IMR-90 (cell line): ENCODE data around the gene ANTXR1. TPM values are rescaled to one million over a fixed set of nuclear protein-coding genes. Genes with fewer than 3 reads are reported as not detected.

ENCODE experiments used
- ATAC-seq: fragments of 200-7000 bp; cut with Tn5 transposase; 2 replicates; pipeline ENCODE4 v1.9.1; 2020; ENCODE audit warnings: low read depth, mild to moderate bottlenecking, moderate library complexity
- BruUV-seq: library from RNA; stranded (reverse); fragments of 400-500 nt; replicated peaks from 2 replicates; lab custom pipeline; 2021; lab: Mats Ljungman, UMichigan
- CTCF ChIA-PET: fragments of 300-600 bp; formaldehyde crosslinking; extraction: SDS; loops from one replicate; lab custom pipeline; 2021; ENCODE audit warnings: antibody characterized with exemption; lab: Yijun Ruan, JAX
- POLR2A ChIA-PET: fragments of 300-600 bp; sonication (Branson Sonifier 250); formaldehyde crosslinking; loops from one replicate; lab custom pipeline; 2022; ENCODE audit warnings: antibody characterized with exemption; ENCODE audit not compliant: unreplicated experiment; lab: Charles Lee
- DNase-seq: peaks from one replicate; pipeline ENCODE4 v3.0.0; 2013
- H2AFZ ChIP-seq: replicated peaks from 2 replicates; pipeline ENCODE3; 2013; ENCODE audit warnings: low read length, mild to moderate bottlenecking; ENCODE audit not compliant: poor library complexity
- H2AK5ac ChIP-seq: 2 replicates; pipeline ENCODE4 v1.6.1; 2013; ENCODE audit warnings: low read depth, low read length, inconsistent platforms
- H2AK9ac ChIP-seq: replicated peaks from 2 replicates; pipeline ENCODE3; 2013; ENCODE audit warnings: mild to moderate bottlenecking, low read depth, low read length, moderate library complexity; ENCODE audit not compliant: poor library complexity
- H2BK120ac ChIP-seq: 2 replicates; pipeline ENCODE4 v1.6.1; 2013; ENCODE audit warnings: low read depth, low read length, inconsistent platforms
- H2BK15ac ChIP-seq: 3 replicates; pipeline ENCODE4 v1.6.1; 2013; ENCODE audit warnings: low read depth, low read length, inconsistent platforms
- H2BK20ac ChIP-seq: 2 replicates; pipeline ENCODE4 v1.6.1; 2013; ENCODE audit warnings: low read depth, mild to moderate bottlenecking, inconsistent platforms, low read length, moderate library complexity
- H2BK5ac ChIP-seq: 2 replicates; pipeline ENCODE4 v1.6.1; 2013; ENCODE audit warnings: mild to moderate bottlenecking, low read depth, low read length, inconsistent platforms; ENCODE audit not compliant: poor library complexity, severe bottlenecking
- H3K14ac ChIP-seq: replicated peaks from 2 replicates; pipeline ENCODE4 v1.6.1; 2013; ENCODE audit warnings: low read depth, low read length, inconsistent platforms
- H3K18ac ChIP-seq: 2 replicates; pipeline ENCODE4 v1.6.1; 2013; ENCODE audit warnings: low read depth, low read length, control low read depth
- H3K23ac ChIP-seq: 2 replicates; pipeline ENCODE4 v1.6.1; 2013; ENCODE audit warnings: low read depth, low read length, inconsistent platforms
- H3K27ac ChIP-seq: 2 replicates; pipeline ENCODE4 v1.5.1; 2013; ENCODE audit warnings: mild to moderate bottlenecking, control low read depth, low read length; ENCODE audit not compliant: insufficient read depth
- H3K27me3 ChIP-seq: 2 replicates; pipeline ENCODE4 v1.6.1; 2013; ENCODE audit warnings: low read length; ENCODE audit not compliant: control insufficient read depth, insufficient read depth
- H3K36me3 ChIP-seq: 2 replicates; pipeline ENCODE4 v1.6.1; 2013; ENCODE audit warnings: low read length, mixed read lengths; ENCODE audit not compliant: control insufficient read depth, insufficient read depth
- H3K4ac ChIP-seq: 2 replicates; pipeline ENCODE4 v1.6.1; 2013; ENCODE audit warnings: low read depth, low read length, inconsistent platforms
- H3K4me1 ChIP-seq: 2 replicates; pipeline ENCODE4 v1.6.1; 2013; ENCODE audit warnings: low read length, mixed read lengths; ENCODE audit not compliant: control insufficient read depth, insufficient read depth
- H3K4me2 ChIP-seq: 2 replicates; pipeline ENCODE4 v1.6.1; 2013; ENCODE audit warnings: low read depth, mild to moderate bottlenecking, control low read depth, low read length, moderate library complexity
- H3K4me3 ChIP-seq: 2 replicates; pipeline ENCODE4 v1.5.1; 2013; ENCODE audit warnings: low read depth, mild to moderate bottlenecking, control low read depth, low read length, moderate library complexity; ENCODE audit not compliant: insufficient read depth
- H3K56ac ChIP-seq: 2 replicates; pipeline ENCODE4 v1.6.1; 2013; ENCODE audit warnings: low read length, inconsistent platforms; ENCODE audit not compliant: insufficient read depth; ENCODE audit errors: extremely low read depth
- H3K79me1 ChIP-seq, 2 experiments: 2 replicates each; pipeline ENCODE4 v1.6.1; 2013; ENCODE audit warnings: low read length in 2 of 2, inconsistent platforms in 1 of 2, low read depth in 1 of 2
- H3K9ac ChIP-seq: 2 replicates; pipeline ENCODE4 v1.6.1; 2013; ENCODE audit warnings: low read depth, low read length, control low read depth
- H3K9me1 ChIP-seq: 2 replicates; pipeline ENCODE4 v1.6.1; 2013; ENCODE audit warnings: low read length, inconsistent platforms; ENCODE audit not compliant: insufficient read depth
- H3K9me3 ChIP-seq: 2 replicates; pipeline ENCODE4 v1.6.1; 2013; ENCODE audit warnings: low read length; ENCODE audit not compliant: control insufficient read depth, insufficient read depth
- H4K20me1 ChIP-seq: 2 replicates; pipeline ENCODE4 v1.6.1; 2013; ENCODE audit warnings: low read length, inconsistent platforms; ENCODE audit not compliant: insufficient read depth
- H4K5ac ChIP-seq: 2 replicates; pipeline ENCODE4 v1.6.1; 2013; ENCODE audit warnings: mild to moderate bottlenecking, low read depth, low read length, control low read depth
- H4K8ac ChIP-seq, 2 experiments: 2 replicates each; pipeline ENCODE4 v1.6.1; 2013; ENCODE audit warnings: low read depth in 2 of 2, low read length in 2 of 2, control low read depth in 1 of 2, inconsistent platforms in 1 of 2
- H4K91ac ChIP-seq: 2 replicates; pipeline ENCODE4 v1.6.1; 2013; ENCODE audit warnings: low read depth, low read length, inconsistent platforms; ENCODE audit not compliant: insufficient read depth
- CEBPB ChIP-seq: IDR thresholded peaks from 2 replicates; pipeline ENCODE4 v1.6.1; 2012; ENCODE audit warnings: low read depth, low read length, improper control_type of control experiment
- ELK1 ChIP-seq: fragments of 150-350 bp; IDR thresholded peaks from 2 replicates; pipeline ENCODE4 v1.6.1; 2016; ENCODE audit warnings: low read depth, mild to moderate bottlenecking, low read length, moderate library complexity, borderline replicate concordance
- FOS ChIP-seq: fragments of 150-350 bp; IDR thresholded peaks from 2 replicates; pipeline ENCODE4 v1.6.1; 2016; ENCODE audit warnings: low read depth, low read length
- MAFK ChIP-seq: IDR thresholded peaks from 2 replicates; pipeline ENCODE4 v1.6.1; 2012; ENCODE audit warnings: low read depth, low read length, improper control_type of control experiment
- NFE2L2 ChIP-seq: fragments of 150-350 bp; IDR thresholded peaks from 2 replicates; pipeline ENCODE4 v1.6.1; 2016; ENCODE audit warnings: low read depth, mild to moderate bottlenecking, low read length
- WGBS, 2 experiments: methylation state at CpG; one replicate each; pipeline versions ENCODE4 v1.1.5 to v1.1.7; 2013; ENCODE audit warnings: missing lambda C conversion rate in 2 of 2; ENCODE audit not compliant: insufficient read length in 1 of 2; ENCODE audit errors: extremely low coverage in 2 of 2; 5-methylcytosine and 5-hydroxymethylcytosine counted together
- dilution Hi-C: fragments of 300-500 bp; cut with HindIII; formaldehyde crosslinking; loops from one replicate; pipeline ENCODE4 v1.14.3; 2018; ENCODE audit warnings: low sequenced_read_pairs; ENCODE audit not compliant: unreplicated experiment
- in situ Hi-C: fragments of 300-500 bp; cut with MboI; formaldehyde crosslinking; loops from 3 replicates; pipeline ENCODE4 v1.14.3; 2019; ENCODE audit warnings: low sequenced_read_pairs, inconsistent platforms, mixed read lengths
- intact Hi-C: fragments of 100-400 bp; cut with micrococcal nuclease; formaldehyde crosslinking; loops from 2 replicates; pipeline ENCODE4 v1.10.0; 2022
- polyA plus RNA-seq, 3 experiments: library from polyadenylated mRNA; depleted of rRNA; stranded (reverse); fragments of >200 nt; gene quantifications; 2 replicates each; pipeline ENCODE4 v1.2.3, GENCODE V29; 2012; ENCODE audit warnings: low replicate concordance in 1 of 3
- total RNA-seq: library from RNA; depleted of rRNA; stranded (reverse); fragments of >200 nt; gene quantifications from 2 replicates; pipeline ENCODE4 v1.2.3, GENCODE V29; 2012
- TF ChIP-seq, protein P1 (sequence below): fragments of 150-350 bp; IDR thresholded peaks from 2 replicates; pipeline ENCODE4 v1.6.1; 2017; ENCODE audit warnings: mild to moderate bottlenecking, antibody characterized with exemption, low read length, low read depth

Gene ANTXR1
- total and polyA plus RNA-seq, 2 of the 4 experiments (the other 2 are of a cell fraction), result 27.2 to 36.9 TPM

GRCh38 chr2:69082430-69082997 lies 69.5 kb downstream of the ANTXR1 start:
- Histone ChIP-seq H3K9me3 (no peaks in the 10 kb centered on the region), H3K9me1 (peaks cover 38% of the 10 kb centered on the region), H3K14ac (peak overlapping the region; percentile 93), H2AK5ac (peak overlapping the region; percentile 97), H3K9ac (peak overlapping the region; percentile 10; the same call in 1 of the 2 replicates), H4K20me1 (no peaks in the 10 kb centered on the region), H4K91ac (peak overlapping the region; percentile 77), H3K27ac (peak overlapping the region; percentile 83), H4K8ac (peak overlapping the region; percentile 66 to 76), H2AK9ac (peak overlapping the region; percentile 32), H3K23ac (peak overlapping the region; percentile 93), H2BK20ac (peak overlapping the region; percentile 69), H3K27me3 (no peaks in the 10 kb centered on the region), H2AFZ (peak overlapping the region; percentile 56), H3K36me3 (peaks cover 42% of the 10 kb centered on the region), H3K4me3 (no peak overlapping the region), H3K79me1 (peaks cover 5 to 55% of the 10 kb centered on the region in 2 experiments; a peak in 3 of 4 replicates), H3K4ac (peak overlapping the region; percentile 98), H3K4me1 (peaks cover 22% of the 10 kb centered on the region), H2BK15ac (peak overlapping the region; percentile 85; the same call in 2 of the 3 replicates), H4K5ac (peak overlapping the region; percentile 68), H3K56ac (peak overlapping the region; percentile 38; the same call in 1 of the 2 replicates), H3K18ac (peak overlapping the region; percentile 22), H2BK120ac (peak overlapping the region; percentile 89), H3K4me2 (peak overlapping the region; percentile 27), H2BK5ac (peak overlapping the region; percentile 79)
- TF ChIP-seq NFE2L2 (peak; percentile 88), FOS (peak; percentile 71), CEBPB (peak; percentile 83), MAFK (peak; percentile 2; the same call in 1 of the 2 replicates), ELK1 (no peak)
- TF ChIP-seq, protein P1, sequence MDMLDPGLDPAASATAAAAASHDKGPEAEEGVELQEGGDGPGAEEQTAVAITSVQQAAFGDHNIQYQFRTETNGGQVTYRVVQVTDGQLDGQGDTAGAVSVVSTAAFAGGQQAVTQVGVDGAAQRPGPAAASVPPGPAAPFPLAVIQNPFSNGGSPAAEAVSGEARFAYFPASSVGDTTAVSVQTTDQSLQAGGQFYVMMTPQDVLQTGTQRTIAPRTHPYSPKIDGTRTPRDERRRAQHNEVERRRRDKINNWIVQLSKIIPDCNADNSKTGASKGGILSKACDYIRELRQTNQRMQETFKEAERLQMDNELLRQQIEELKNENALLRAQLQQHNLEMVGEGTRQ, result no peak
- WGBS, 2 experiments, result 36% methylated on average over 2 of the region's 9 CpGs; no CpG with 5 or more reads in 1 of the 2 experiments
- ChIA-PET POLR2A (no interaction called here), CTCF (interaction anchor here (1.1 kb wide), 1 partner anchor 9 kb away, joined by 3 read pairs; no protein-coding TSS in a partner anchor)
- ATAC-seq, result peak; percentile 78
- in situ Hi-C loops (no loop called here), intact Hi-C loops (loop anchor here (5.0 kb wide), 2 partner anchors 35 to 225 kb away; no protein-coding TSS in a partner anchor), dilution Hi-C loops (no loop called here)
- peak; percentile 90 for DNase-seq
- BruUV-seq, result no TSS peak
